ENCODE data around the gene EIF2S3. TPM values are rescaled to one million over a fixed set of nuclear protein-coding genes. Genes with fewer than 3 reads are reported as not detected.

Gene EIF2S3
- total and polyA plus RNA-seq, 3 donors from 2014 or later: 44.0 to 66.5 (median 65.4) TPM

GRCh38 chrX:24097741-24098260, 43.0 kb downstream of the EIF2S3 start:
- intact Hi-C loops (cut with DNase I; ENCODE audit: low total_unique reads): no loop called here
- no peak for TF ChIP-seq POLR2A (IDR thresholded peaks at IDR 0.05)
- no peak for TF ChIP-seq CTCF (IDR thresholded peaks at IDR 0.05)
- WGBS, 2 donors: 64 to 69% methylated on average over 1 of the region's 1 CpG

DNA sequence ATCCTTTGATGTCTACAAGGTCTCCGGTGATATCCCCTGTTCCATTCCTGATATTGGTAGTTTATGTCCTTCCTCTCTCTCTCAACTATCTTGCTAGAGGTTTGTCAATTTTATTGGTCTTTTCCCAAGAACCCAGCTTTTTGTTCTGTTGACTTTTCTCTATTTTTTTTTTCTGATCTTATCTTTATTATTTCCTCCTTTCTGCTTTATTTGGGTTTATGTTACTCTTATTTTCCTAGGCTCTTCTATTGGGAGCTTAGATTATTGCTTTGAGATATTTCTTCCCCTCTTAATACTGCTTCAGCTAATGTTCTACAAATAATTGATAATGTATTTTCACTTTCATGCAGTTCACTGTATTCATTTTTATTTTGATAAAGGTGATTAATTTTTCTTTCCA, 44.2 kb downstream of the EIF2S3 start:
- no peak for TF ChIP-seq CTCF (IDR thresholded peaks at IDR 0.05)
- TF ChIP-seq POLR2A (IDR thresholded peaks at IDR 0.05): no peak
- DNase-seq: no peak
- H3K4me3 ChIP-seq: no peak overlapping the region
- no peak overlapping the region for H3K27ac ChIP-seq
- intact Hi-C loops (cut with DNase I; ENCODE audit: low total_unique reads): no loop called here
- WGBS, 2 donors: 69 to 82% methylated on average over 1 of the region's 1 CpG
- no peaks in the 10 kb centered on the region for H3K4me1 ChIP-seq
- no peaks in the 10 kb centered on the region for H3K9me3 ChIP-seq
- H3K36me3 ChIP-seq (ENCODE audit: low read depth, missing control alignments): no peaks in the 10 kb centered on the region
- H3K27me3 ChIP-seq: no peaks in the 10 kb centered on the region

More at GRCh38 chrX:24097741-24098260, 43.0 kb downstream of the EIF2S3 start:
- no peak overlapping the region for H3K4me3 ChIP-seq
- no peaks in the 10 kb centered on the region for H3K27me3 ChIP-seq
- no peaks in the 10 kb centered on the region for H3K4me1 ChIP-seq
- H3K9me3 ChIP-seq: no peaks in the 10 kb centered on the region
- no peaks in the 10 kb centered on the region for H3K36me3 ChIP-seq (ENCODE audit: low read depth, missing control alignments)
- no peak for DNase-seq
- H3K27ac ChIP-seq: no peak overlapping the region

- Histone ChIP-seq H3K9me3 (no peaks in the 10 kb centered on the region), H3K36me3 (ENCODE audit: low read depth, missing control alignments) (no peaks in the 10 kb centered on the region), H3K4me1 (no peaks in the 10 kb centered on the region), H3K27me3 (no peaks in the 10 kb centered on the region), H3K27ac (no peak overlapping the region), H3K4me3 (no peak overlapping the region)
- intact Hi-C loops (cut with DNase I; ENCODE audit: low total_unique reads): no loop called here
- 73 to 82% methylated on average over 6 of the region's 6 CpGs for WGBS, 2 donors
- no peak for DNase-seq
- TF ChIP-seq POLR2A (IDR thresholded peaks at IDR 0.05) (no peak), CTCF (IDR thresholded peaks at IDR 0.05) (no peak)
Measured at GRCh38 chrX:24099394-24099793, 44.6 kb downstream of the EIF2S3 start.

- WGBS, 2 donors: 35 to 50% methylated on average over 1 to 2 of the region's 2 CpGs
- no peak for DNase-seq
Measured at GRCh38 chrX:24100713-24101112, 46.0 kb downstream of the EIF2S3 start.

More at GRCh38 chrX:24100713-24101112, 46.0 kb downstream of the EIF2S3 start:
- intact Hi-C loops (cut with DNase I; ENCODE audit: low total_unique reads): no loop called here
- H3K36me3 ChIP-seq (ENCODE audit: low read depth, missing control alignments): no peaks in the 10 kb centered on the region
- H3K9me3 ChIP-seq: no peaks in the 10 kb centered on the region
- no peaks in the 10 kb centered on the region for H3K27me3 ChIP-seq
- no peak overlapping the region for H3K27ac ChIP-seq
- peaks cover 3% of the 10 kb centered on the region for H3K4me1 ChIP-seq
- TF ChIP-seq POLR2A (IDR thresholded peaks at IDR 0.05) (no peak), CTCF (IDR thresholded peaks at IDR 0.05) (no peak)
- H3K4me3 ChIP-seq: no peak overlapping the region

Data from testis (tissue), 3 donors.